Measurements from ENCODE around the gene ARL10.

The ARL10 gene

GRCh38 chr5:176429972-176430371 lies 64.7 kb downstream of the ARL10 start:
- no peak overlapping the region for H3K4me3 ChIP-seq
- no peak overlapping the region for H3K27ac ChIP-seq
- no peak for DNase-seq (ENCODE audit: low spot score)
- TF ChIP-seq CTCF (IDR thresholded peaks at IDR 0.05) = no peak
